Ascending aorta (tissue), 2 donors: ENCODE data around the gene ARVCF. TPM values are rescaled to one million over a fixed set of nuclear protein-coding genes. Genes with fewer than 3 reads are reported as not detected.
A peak's percentile ranks its signal among the peaks of the same experiment; 100 is the strongest.

ENCODE experiments used
- DNase-seq, 2 donors: peaks; one replicate each; pipeline ENCODE4 v3.0.0-alpha.2; 2019; ENCODE audit warnings: low spot score in 2 of 2
- H3K27ac ChIP-seq, 2 donors: fragments of 200-600 bp; sonication (generic); one replicate each; pipeline ENCODE4 v1.5.1; 2016 to 2017; ENCODE audit warnings: mild to moderate bottlenecking in 1 of 2
- H3K27me3 ChIP-seq: fragments of 200-600 bp; sonication (generic); one replicate; pipeline ENCODE4 v1.5.1; 2017
- H3K36me3 ChIP-seq, 2 donors: fragments of 200-600 bp; sonication (generic); one replicate each; pipeline ENCODE4 v1.5.1; 2016
- H3K4me1 ChIP-seq, 2 donors: fragments of 200-600 bp; sonication (generic); one replicate each; pipeline ENCODE4 v1.5.1; 2016 to 2017; ENCODE audit warnings: mild to moderate bottlenecking in 1 of 2
- H3K4me3 ChIP-seq, 2 donors: fragments of 200-600 bp; sonication (generic); one replicate each; pipeline ENCODE4 v1.5.1; 2016 to 2017; ENCODE audit warnings: mild to moderate bottlenecking in 1 of 2
- H3K9me3 ChIP-seq, 2 donors: fragments of 200-600 bp; sonication (generic); one replicate each; pipeline ENCODE4 v1.5.1; 2016
- intact Hi-C: fragments of 100-400 bp; cut with DNase I; formaldehyde crosslinking; loops from one replicate; pipeline ENCODE4 v1.15.1; 2023
- total RNA-seq: library from RNA; depleted of rRNA; stranded (reverse); fragments of >200 nt; gene quantifications from one replicate; pipeline ENCODE4 v1.1.0, GENCODE V29; 2016
- TF ChIP-seq, protein P1 (sequence below), 3 experiments: fragments of 200-600 bp in 2 of 3; fragments of 450-650 bp in 1 of 3; sonication (generic) in 2 of 3; IDR thresholded peaks; one replicate each; pipeline ENCODE4 v1.5.1; 2016 to 2019; ENCODE audit warnings: antibody characterized with exemption in 3 of 3, mild to moderate bottlenecking in 1 of 3, moderate library complexity in 1 of 3

ARVCF gene
- total RNA-seq, 1 donor from 2014 or later, result 252 TPM

DNA sequence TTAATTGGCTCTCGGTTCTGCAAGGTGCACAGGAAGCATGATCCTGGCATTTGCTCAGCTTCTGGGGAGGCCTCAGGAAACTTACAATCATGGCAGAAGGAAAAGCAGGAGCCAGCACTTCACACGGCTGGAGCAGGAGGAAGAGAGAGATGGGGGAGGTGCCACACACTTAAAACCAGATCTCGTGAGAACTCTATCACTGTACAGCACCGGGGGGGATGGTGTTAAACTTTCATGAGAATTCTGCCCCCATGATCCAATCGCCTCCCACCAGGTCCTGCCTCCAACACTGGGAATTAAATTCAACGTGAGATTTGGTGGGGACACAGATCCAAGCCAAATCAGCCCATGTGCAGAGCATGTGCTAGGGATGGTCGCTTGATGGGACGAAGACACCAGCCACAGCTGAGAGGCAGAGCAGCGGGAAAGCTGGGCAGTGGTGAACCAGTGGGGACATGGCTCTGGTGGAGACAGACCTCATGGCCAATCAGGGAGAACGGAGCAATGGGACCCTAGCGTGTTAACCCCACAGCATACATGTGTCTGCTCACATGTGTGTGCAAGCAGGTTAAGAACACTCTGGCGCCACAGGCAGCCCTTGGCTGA lies 10.5 kb upstream of the ARVCF start:
- Histone ChIP-seq H3K9me3 (no peaks in the 10 kb centered on the region), H3K36me3 (peaks cover 3 to 9% of the 10 kb centered on the region in 2 donors), H3K27me3 (no peaks in the 10 kb centered on the region), H3K4me3 (no peak overlapping the region), H3K4me1 (peaks cover 4 to 20% of the 10 kb centered on the region in 2 donors), H3K27ac (no peak overlapping the region)
- intact Hi-C loops, result loop anchor here (10.0 kb wide), 1 partner anchor 172 kb away; the partner anchor contains the start of genes GNB1L and RTL10
- DNase-seq, result peak in 1 of 2 donors; percentile 21
- TF ChIP-seq, protein P1, sequence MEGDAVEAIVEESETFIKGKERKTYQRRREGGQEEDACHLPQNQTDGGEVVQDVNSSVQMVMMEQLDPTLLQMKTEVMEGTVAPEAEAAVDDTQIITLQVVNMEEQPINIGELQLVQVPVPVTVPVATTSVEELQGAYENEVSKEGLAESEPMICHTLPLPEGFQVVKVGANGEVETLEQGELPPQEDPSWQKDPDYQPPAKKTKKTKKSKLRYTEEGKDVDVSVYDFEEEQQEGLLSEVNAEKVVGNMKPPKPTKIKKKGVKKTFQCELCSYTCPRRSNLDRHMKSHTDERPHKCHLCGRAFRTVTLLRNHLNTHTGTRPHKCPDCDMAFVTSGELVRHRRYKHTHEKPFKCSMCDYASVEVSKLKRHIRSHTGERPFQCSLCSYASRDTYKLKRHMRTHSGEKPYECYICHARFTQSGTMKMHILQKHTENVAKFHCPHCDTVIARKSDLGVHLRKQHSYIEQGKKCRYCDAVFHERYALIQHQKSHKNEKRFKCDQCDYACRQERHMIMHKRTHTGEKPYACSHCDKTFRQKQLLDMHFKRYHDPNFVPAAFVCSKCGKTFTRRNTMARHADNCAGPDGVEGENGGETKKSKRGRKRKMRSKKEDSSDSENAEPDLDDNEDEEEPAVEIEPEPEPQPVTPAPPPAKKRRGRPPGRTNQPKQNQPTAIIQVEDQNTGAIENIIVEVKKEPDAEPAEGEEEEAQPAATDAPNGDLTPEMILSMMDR (IDR thresholded peaks at IDR 0.05), result no peak

DNA sequence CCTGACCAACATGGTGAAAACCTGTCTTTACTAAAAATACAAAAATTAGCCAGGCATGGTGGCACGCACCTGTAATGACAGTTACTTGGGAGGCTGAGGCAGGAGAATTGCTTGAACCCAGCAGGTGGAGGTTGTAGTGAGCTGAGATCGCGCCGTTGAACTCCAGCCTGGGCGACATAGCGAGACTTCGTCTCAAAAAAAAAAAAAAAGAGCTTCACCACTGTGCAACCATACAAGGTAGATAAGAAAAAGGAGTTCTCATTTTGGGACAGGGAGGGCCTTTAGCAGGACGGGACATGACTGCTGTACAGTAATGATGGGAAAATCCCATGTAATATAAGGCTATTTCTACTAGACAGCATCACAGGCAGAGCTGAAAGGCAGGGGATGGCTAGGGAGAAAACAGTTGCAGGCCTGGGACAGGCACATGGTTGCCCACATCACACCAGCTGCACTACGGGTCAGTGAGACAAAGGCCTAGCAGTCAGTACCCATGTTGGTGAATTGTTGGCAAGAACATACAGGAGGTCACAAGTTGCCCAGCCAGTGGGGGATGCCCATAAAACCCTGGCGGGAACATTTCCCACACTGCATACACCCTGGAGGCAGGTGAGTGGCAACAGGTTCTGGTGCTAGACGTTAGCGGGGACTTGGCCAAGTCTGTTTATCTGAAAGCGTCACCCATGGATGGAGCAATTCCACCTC lies 9.7 kb upstream of the ARVCF start:
- no peaks in the 10 kb centered on the region for H3K27me3 ChIP-seq
- H3K4me3 ChIP-seq, result no peak overlapping the region
- peak in 1 of 2 donors; percentile 13 for DNase-seq
- no peak overlapping the region for H3K27ac ChIP-seq
- H3K36me3 ChIP-seq, result peaks cover 0 to 2% of the 10 kb centered on the region in 2 donors
- TF ChIP-seq, protein P1 (IDR thresholded peaks at IDR 0.05), result no peak
- peaks cover 5 to 24% of the 10 kb centered on the region in 2 donors for H3K4me1 ChIP-seq
- intact Hi-C loops, result loop anchor here (10.0 kb wide), 1 partner anchor 172 kb away; the partner anchor contains the start of genes GNB1L and RTL10
- no peaks in the 10 kb centered on the region for H3K9me3 ChIP-seq

DNA sequence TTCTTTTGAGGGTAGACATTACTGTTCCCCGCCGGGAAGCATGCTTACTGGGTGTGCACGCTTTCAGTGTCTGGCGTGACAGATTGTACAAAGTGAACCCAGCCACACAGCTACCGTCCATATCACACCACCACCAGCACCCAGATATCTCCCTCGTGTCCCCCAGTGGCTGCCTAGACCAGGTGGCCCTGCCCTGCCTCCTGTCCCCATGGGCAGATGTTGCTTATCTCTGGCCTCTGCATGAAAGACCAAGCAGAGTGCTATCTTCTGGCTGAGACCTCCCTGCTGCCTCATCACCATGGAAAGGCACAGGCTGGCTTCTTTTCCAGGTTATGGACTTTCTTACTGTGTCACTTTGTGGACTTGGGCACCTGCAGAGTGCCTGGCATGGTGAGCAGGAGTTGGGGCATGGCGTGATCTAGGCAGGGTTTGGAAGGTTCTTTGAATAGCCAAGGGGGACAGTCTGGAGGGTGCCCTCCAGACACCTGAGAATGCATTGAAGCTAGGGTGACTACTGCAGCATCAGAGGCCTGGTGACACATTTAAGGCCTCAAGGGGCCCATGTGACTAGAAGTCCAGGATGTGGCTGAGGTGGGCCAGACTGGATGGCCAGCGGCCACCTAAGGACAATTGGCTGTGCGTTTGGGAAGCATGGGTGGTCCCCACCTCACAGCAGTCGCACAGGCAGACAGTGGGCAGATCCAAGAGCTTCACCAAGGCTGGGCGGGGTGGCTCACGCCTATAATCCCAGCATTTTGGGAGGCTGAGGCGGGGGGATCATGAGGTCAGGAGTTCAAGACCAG lies 9.0 kb upstream of the ARVCF start:
- H3K27ac ChIP-seq, result no peak overlapping the region
- no peak overlapping the region for H3K4me3 ChIP-seq
- intact Hi-C loops, result loop anchor here (10.0 kb wide), 1 partner anchor 171 kb away; the partner anchor contains the start of genes GNB1L and RTL10
- no peaks in the 10 kb centered on the region for H3K27me3 ChIP-seq
- peak in 1 of 2 donors; percentile 58 for DNase-seq
- peaks cover 5 to 24% of the 10 kb centered on the region in 2 donors for H3K4me1 ChIP-seq
- TF ChIP-seq, protein P1 (IDR thresholded peaks at IDR 0.05), result no peak
- no peaks in the 10 kb centered on the region for H3K9me3 ChIP-seq
- peaks cover 0 to 2% of the 10 kb centered on the region in 2 donors for H3K36me3 ChIP-seq

DNA sequence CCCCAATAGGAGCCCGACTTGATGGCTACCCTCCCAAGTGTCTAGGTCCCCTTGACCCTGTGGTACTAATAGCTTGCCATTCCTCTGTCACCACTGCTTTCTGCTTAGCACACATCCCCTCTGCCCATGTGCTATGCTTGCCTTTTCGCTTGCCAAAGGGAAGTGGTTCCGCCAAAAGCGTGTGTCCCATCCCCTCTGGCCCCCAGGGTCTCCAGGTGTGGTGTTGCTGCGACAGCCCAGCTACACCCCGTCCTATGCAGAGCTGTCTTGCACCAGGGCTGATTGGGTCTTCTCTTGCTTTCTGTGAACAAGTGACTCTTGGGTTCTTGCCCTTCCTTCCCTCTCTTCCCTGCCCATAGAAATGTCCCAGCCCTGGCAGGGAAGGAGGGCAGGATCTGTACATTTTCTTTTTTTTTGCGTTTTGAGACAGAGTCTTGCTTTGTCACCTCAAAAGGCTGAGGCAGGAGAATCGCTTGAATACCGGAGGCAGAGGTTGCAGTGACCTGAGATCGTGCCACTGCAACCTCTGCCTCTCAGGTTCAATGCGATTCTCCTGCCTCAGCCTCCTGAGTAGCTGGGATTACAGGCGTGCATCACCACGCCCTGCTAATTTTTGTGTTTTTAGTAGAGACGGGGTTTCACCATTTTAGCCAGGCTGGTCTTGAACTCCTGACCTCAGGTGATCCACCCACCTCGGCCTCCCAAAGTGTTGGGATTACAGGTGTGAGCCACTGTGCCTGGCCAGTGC lies 8.2 kb upstream of the ARVCF start:
- Histone ChIP-seq H3K4me1 (peaks cover 5 to 28% of the 10 kb centered on the region in 2 donors), H3K27me3 (no peaks in the 10 kb centered on the region), H3K9me3 (no peaks in the 10 kb centered on the region), H3K36me3 (peaks cover 0 to 2% of the 10 kb centered on the region in 2 donors), H3K27ac (no peak overlapping the region), H3K4me3 (no peak overlapping the region)
- TF ChIP-seq, protein P1 (IDR thresholded peaks at IDR 0.05), result no peak
- no peak for DNase-seq
- intact Hi-C loops, result loop anchor here (5.0 to 10.0 kb wide), 2 partner anchors 107 to 170 kb away; partner anchors contain the start of genes GNB1L, RTL10 and ZDHHC8

DNA sequence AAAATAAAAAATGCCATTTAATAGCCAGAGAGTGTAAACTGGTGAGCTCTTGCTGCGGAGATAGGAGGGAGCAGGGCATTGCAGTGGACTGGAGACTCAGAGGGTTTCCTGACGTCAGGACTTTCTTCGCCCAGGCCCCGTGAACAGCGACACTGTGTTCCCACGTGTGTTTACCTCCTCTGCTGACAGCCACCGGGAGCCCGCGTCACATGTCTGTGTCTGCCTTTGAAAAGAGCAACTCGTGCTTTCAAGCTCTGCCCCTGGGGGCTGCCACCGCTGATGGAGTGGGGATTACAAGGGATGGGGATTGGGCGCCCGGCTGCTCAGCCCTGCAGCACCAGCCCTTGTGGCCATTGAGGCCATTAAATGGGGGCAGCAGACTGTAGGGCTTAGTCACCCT lies 7.6 kb upstream of the ARVCF start:
- Histone ChIP-seq H3K4me3 (no peak overlapping the region), H3K27ac (no peak overlapping the region)

More for the DNA sequence above, 7.6 kb upstream of the ARVCF start:
- TF ChIP-seq, protein P1 (IDR thresholded peaks at IDR 0.05), result no peak
- DNase-seq, result no peak
- Histone ChIP-seq H3K9me3 (no peaks in the 10 kb centered on the region), H3K27me3 (no peaks in the 10 kb centered on the region), H3K4me1 (peaks cover 5 to 23% of the 10 kb centered on the region in 2 donors), H3K36me3 (peaks cover 0 to 2% of the 10 kb centered on the region in 2 donors)
- intact Hi-C loops, result loop anchor here (5.0 to 10.0 kb wide), 2 partner anchors 108 to 169 kb away; partner anchors contain the start of genes GNB1L, RTL10 and ZDHHC8
